Uterus (tissue), 4 donors: ENCODE results near the gene CAMKK2. TPM values are rescaled to one million over a fixed set of nuclear protein-coding genes. Genes with fewer than 3 reads are reported as not detected.

Experiments
- DNase-seq, 2 donors: peaks; one replicate each; pipeline ENCODE4 v3.0.0-alpha.2; 2019 to 2020
- H3K27ac ChIP-seq, 2 donors: fragments of 200-600 bp; sonication (generic); 1 replicate in 1 of 2; 2 replicates in 1 of 2; pipeline ENCODE4 v1.5.1; 2016 to 2018
- H3K27me3 ChIP-seq, 2 donors: fragments of 200-600 bp; sonication (generic); one replicate each; pipeline ENCODE4 v1.5.1; 2018 to 2019; ENCODE audit warnings: control low read depth in 1 of 2
- H3K36me3 ChIP-seq, 2 donors: fragments of 200-600 bp; sonication (generic); one replicate each; pipeline ENCODE4 v1.5.1; 2019; ENCODE audit warnings: control low read depth in 1 of 2
- H3K4me1 ChIP-seq, 2 donors: fragments of 200-600 bp; sonication (generic); one replicate each; pipeline ENCODE4 v1.5.1; 2018 to 2019; ENCODE audit warnings: control low read depth in 1 of 2
- H3K4me3 ChIP-seq, 2 donors: fragments of 200-600 bp; sonication (generic); 1 replicate in 1 of 2; 2 replicates in 1 of 2; pipeline ENCODE4 v1.5.1; 2018 to 2019; ENCODE audit warnings: mild to moderate bottlenecking in 1 of 2
- H3K9me3 ChIP-seq, 2 donors: fragments of 200-600 bp; sonication (generic); one replicate each; pipeline ENCODE4 v1.5.1; 2019; ENCODE audit warnings: control low read depth in 1 of 2
- POLR2A ChIP-seq, 2 donors: fragments of 450-650 bp; IDR thresholded peaks; one replicate each; pipeline ENCODE4 v1.6.1; 2016; ENCODE audit warnings: antibody characterized with exemption in 2 of 2, mild to moderate bottlenecking in 1 of 2, moderate library complexity in 1 of 2
- intact Hi-C: fragments of 100-400 bp; cut with DNase I; formaldehyde crosslinking; loops from one replicate; pipeline ENCODE4 v1.15.1; 2023; ENCODE audit warnings: low total_unique reads
- total RNA-seq, 4 donors: library from RNA; depleted of rRNA in 3 of 4; stranded (reverse); fragments of >200 nt in 3 of 4; gene quantifications; one replicate each; pipeline versions ENCODE4 v1.1.0 to v1.2.4, GENCODE V29; 2014 to 2023
- TF ChIP-seq, protein P1 (sequence below), 4 experiments: fragments of 200-600 bp in 2 of 4; fragments of 450-650 bp in 2 of 4; sonication (generic) in 2 of 4; IDR thresholded peaks; one replicate each; pipeline ENCODE4 v1.5.1; 2016 to 2019; ENCODE audit warnings: antibody characterized with exemption in 4 of 4, mild to moderate bottlenecking in 2 of 4, moderate library complexity in 1 of 4
- donor health status: DM: yes; HTN: yes; CAD: no.

CAMKK2 gene
- total RNA-seq: 10 to 100 TPM in 3 of 4 donors, 1 to 10 TPM in 1; 7.9 to 55.1 (median 22.6) TPM

DNA sequence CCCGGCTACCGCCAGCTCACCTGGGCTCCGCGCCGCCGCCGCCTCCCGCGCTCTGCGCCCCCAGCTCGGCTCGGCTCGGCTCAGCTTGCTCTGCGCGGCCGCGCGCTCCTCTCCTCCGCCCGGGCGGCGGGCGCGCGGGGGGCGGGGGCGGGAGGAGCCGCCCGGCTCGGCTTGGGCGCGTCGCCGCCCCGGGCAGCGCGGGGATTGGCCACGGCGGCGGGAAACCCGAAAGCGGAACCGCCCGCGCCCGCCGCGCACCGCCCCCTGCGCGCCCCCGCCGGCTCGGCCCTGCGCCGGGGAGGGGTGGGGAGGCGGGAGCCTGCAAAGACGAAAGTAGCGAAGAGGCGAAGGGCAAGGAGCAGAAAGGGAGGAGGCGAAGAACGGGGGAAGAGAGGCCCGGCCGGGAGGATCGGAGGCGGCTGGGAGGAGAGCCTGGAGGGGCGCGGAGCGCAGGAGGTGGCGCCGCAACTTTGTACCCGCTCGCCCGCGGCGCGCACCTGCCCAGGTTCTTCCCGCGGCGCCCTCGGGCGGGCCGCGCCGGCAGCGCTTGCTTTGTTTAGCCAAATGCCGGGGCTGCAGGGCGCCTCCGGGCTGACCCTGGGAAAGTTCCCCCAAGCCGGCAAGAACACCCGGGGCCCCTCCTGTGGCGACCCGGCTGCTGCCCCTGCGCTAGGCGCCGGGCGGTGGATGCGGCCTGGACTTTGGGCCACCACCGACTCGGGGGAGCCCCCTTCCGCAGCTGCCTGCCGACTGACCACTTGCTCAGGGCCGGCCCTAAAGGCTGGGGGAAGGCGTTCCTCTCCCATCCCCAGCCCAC, at the start of gene CAMKK2:
TSS of gene CAMKK2 (minus strand) at position 92 of the 817 bp plus-strand sequence. CDS start 22,183 bp downstream, outside the sequence.
- intact Hi-C loops: no loop called here
- H3K27me3 ChIP-seq: no peaks in the 10 kb centered on the region

DNA sequence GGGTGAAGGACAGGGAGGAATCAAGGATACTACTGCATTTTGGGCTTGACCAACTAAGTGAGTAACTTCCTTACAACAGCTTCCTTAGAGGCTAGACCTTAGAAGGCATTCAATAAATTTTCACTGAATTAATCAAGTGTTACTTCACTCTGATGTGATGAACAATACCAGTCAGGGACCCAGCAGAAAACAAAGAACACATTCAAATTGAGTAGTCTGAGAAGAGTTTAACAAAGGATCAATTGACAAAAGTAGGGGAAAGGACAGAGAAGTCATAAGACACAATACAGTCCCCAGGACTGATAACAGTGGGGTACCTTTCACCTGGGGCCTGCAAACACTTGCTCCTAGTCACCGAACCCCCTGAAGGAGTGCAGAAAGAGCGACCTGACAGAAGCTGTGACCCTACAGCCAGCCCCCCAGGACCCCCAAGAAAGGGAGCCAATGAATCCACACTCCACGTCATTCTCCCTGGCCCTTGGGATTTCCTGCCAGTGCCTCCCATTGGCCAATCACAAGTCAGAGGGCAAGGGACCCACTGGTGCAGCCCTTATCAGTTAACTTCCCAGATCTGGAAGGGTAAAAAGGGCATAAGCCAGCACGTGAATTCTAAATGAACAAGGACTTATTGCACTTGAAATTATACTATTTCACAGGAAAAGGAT, 48.8 kb upstream of the CAMKK2 start:
- Histone ChIP-seq H3K4me3 (no peak overlapping the region), H3K27ac (no peak overlapping the region), H3K27me3 (no peaks in the 10 kb centered on the region), H3K9me3 (no peaks in the 10 kb centered on the region), H3K4me1 (no peaks in the 10 kb centered on the region), H3K36me3 (no peaks in the 10 kb centered on the region)
- DNase-seq: no peak
- intact Hi-C loops: no loop called here
- no peak for TF ChIP-seq POLR2A (IDR thresholded peaks at IDR 0.05)
- TF ChIP-seq, protein P1, sequence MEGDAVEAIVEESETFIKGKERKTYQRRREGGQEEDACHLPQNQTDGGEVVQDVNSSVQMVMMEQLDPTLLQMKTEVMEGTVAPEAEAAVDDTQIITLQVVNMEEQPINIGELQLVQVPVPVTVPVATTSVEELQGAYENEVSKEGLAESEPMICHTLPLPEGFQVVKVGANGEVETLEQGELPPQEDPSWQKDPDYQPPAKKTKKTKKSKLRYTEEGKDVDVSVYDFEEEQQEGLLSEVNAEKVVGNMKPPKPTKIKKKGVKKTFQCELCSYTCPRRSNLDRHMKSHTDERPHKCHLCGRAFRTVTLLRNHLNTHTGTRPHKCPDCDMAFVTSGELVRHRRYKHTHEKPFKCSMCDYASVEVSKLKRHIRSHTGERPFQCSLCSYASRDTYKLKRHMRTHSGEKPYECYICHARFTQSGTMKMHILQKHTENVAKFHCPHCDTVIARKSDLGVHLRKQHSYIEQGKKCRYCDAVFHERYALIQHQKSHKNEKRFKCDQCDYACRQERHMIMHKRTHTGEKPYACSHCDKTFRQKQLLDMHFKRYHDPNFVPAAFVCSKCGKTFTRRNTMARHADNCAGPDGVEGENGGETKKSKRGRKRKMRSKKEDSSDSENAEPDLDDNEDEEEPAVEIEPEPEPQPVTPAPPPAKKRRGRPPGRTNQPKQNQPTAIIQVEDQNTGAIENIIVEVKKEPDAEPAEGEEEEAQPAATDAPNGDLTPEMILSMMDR (IDR thresholded peaks at IDR 0.05): no peak

More for the DNA sequence above, at the start of gene CAMKK2:
- H3K4me3 ChIP-seq: peak within 1 kb of the TSS; percentile 82 to 99
- H3K36me3 ChIP-seq: no peaks in the 10 kb centered on the region
- DNase-seq: peak; percentile 71 to 88
- peaks cover 0 to 12% of the 10 kb centered on the region in 2 donors for H3K4me1 ChIP-seq
- H3K9me3 ChIP-seq: no peaks in the 10 kb centered on the region
- TF ChIP-seq, protein P1 (IDR thresholded peaks at IDR 0.05): peak in 2 of 4 experiments; percentile 12 to 43
- peak; percentile 10 to 70 for TF ChIP-seq POLR2A (IDR thresholded peaks at IDR 0.05)
- H3K27ac ChIP-seq: peak within 1 kb of the TSS; percentile 93 to 94

DNA sequence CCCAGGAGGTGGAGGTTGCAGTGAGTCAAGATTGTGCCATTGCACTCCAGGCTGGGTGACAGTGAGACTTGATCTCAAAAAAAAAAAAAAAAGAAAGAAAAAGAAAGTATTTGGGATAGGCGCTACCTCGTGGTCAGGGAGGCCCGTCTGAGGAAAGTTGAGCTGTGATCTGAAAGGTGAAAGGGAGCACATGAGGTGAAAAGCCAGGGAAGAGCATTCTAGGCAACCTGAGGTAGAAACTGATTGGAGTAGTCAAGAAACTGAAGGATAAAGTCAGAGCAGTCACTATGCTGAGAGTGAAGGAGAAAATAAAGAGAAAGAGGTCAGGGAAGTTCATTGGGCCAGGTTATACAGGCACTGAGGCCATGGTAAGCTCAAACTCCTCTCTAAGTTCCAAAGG, 48.0 kb upstream of the CAMKK2 start:
- Histone ChIP-seq H3K27me3 (no peaks in the 10 kb centered on the region), H3K36me3 (no peaks in the 10 kb centered on the region), H3K4me3 (no peak overlapping the region), H3K9me3 (no peaks in the 10 kb centered on the region), H3K27ac (no peak overlapping the region), H3K4me1 (no peaks in the 10 kb centered on the region)
- intact Hi-C loops: no loop called here
- DNase-seq: no peak
- TF ChIP-seq, protein P1 (IDR thresholded peaks at IDR 0.05): no peak
- TF ChIP-seq POLR2A (IDR thresholded peaks at IDR 0.05): no peak

DNA sequence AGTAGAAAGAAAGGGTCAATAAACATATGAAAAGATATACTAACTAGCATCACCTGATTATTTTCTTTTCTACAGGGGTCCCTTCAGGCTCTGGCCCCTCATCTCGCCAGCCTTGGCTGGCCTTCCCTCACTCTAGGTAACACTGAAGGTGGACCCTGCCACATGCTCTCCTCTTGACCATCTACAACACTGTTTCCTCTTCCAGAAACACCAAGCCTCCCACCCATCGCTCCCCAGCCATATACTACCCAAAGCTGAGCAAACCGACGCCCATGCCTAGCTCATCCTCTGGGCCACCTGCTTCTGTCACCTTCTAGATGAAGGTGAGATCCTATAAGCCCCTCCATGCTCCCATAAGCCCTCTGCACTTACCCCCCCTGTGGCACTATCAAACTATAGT, 40.9 kb upstream of the CAMKK2 start:
- intact Hi-C loops: no loop called here
- no peaks in the 10 kb centered on the region for H3K4me1 ChIP-seq
- no peaks in the 10 kb centered on the region for H3K9me3 ChIP-seq
- H3K27ac ChIP-seq: no peak overlapping the region
- H3K27me3 ChIP-seq: no peaks in the 10 kb centered on the region
- H3K4me3 ChIP-seq: no peak overlapping the region
- no peaks in the 10 kb centered on the region for H3K36me3 ChIP-seq
- TF ChIP-seq, protein P1 (IDR thresholded peaks at IDR 0.05): no peak
- TF ChIP-seq POLR2A (IDR thresholded peaks at IDR 0.05): no peak
- DNase-seq: no peak
